ENCODE measurements around the gene RADX. TPM values are rescaled to one million over a fixed set of nuclear protein-coding genes. Genes with fewer than 3 reads are reported as not detected.

Gene RADX
- total RNA-seq, 2 experiments from 2014 or later: 6.9 to 7.4 TPM

DNA sequence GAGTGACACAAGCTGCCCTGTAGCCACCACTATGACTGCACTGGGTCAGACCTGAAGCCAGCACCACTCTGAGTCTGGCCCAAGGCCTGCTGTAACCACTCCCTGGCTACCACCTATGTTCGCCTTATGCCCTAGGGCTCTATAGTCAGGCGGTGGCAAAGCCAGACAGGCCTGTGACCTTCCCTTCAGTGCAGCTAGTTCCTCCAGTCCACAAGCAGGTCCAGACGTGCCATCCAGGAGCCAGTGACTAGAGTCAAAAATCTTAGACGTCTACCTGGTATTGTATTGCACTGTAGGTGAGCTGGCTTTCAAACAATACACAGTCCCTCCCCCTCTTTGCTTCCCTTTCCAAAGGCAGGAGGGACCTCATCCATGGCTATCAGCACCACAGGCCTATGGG, 60.7 kb downstream of the RADX start:
- POLR2A ChIA-PET: no interaction called here
- CTCF ChIA-PET: no interaction called here

DNA sequence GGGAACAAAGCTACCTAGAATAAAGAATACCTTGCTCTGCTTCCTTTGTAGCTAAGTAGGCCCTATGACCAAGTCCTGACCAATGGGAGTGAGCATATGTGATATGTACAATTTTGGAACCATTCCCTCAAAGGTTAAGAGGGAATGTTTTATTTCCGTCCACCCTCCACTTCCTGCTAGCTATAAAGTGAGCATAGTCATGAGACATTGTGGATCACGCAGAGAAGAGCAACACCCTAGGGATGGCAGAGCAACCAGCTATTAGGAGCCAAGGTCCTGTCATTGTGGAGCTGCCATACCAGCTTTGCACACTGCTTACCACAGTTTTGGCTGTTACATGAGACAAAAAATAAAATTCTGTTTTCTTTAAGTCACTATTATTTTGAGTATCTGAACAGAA, 68.9 kb downstream of the RADX start:
- ChIA-PET POLR2A (no interaction called here), CTCF (interaction anchor here (0.6 kb wide), 1 partner anchor 307 kb away, joined by 3 read pairs; no protein-coding TSS in a partner anchor)

DNA sequence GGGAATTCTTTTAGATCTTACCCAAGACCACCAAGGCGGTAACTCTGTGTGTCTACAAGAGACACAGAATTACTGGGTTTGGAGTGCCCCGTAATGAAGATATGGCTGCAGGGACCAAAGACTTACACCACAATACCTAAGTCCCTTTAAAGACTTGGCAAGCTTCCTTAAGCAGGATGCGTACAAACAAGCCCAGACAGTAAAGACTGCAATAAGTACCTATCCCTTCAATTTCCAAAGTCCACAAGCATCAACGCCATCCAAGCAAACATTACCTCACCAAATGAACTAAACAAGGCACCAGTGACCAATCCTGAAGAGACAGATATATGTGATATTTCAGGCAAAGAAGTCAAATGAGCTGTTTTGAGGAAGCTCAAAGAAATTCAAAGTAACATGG, 72.4 kb downstream of the RADX start:
- CTCF ChIA-PET: no interaction called here
- POLR2A ChIA-PET: no interaction called here

DNA sequence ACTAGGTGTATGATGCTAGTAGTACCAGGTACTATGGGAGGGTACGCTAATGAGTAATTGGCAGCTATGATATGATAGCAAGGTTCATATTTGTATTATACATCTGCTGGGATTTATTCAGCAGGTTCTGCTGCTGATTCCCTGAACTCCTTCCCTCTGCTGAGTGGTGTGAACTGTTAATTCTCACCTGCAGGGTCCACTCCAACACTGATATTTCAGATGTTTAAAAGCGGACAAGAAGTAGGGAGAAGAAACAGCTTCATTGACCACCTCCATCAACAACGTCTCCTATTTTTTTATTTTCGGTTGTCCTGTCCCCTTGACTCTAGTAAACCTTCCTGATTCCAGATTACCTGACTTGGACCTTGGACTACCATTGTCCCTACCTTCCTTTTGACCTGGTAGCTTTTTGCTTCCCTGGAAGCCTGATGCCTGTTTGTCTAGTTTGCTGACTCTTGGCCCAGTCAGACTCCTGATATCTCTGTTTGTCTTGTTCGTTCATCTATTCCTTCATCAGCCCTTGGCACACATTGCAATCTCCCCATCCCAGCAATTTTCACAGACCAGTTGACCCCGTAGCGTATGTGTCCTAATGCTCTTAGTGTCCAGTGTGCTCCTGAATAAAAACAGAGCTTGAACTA, 80.8 kb downstream of the RADX start:
- CTCF ChIA-PET: no interaction called here
- POLR2A ChIA-PET: no interaction called here

DNA sequence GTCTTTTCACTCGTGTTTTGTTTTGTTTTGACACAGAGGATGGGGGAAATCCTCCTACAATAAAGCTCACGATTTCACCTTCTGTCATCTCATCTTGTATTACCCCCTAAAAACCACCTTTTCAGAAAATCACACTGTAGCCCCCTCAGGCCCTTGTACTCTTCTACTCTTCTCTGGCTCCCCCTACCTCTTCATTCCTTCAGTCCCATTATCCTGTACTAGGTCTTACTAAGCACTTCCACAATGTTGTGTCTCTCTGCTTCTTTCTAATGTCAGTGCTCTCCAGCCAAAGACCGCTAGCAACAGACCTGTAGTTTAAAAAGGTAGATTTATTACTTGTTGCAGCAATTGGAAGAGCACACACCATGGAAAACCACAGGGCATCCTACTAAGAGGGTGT, 84.7 kb downstream of the RADX start:
- POLR2A ChIA-PET: no interaction called here
- CTCF ChIA-PET: no interaction called here

DNA sequence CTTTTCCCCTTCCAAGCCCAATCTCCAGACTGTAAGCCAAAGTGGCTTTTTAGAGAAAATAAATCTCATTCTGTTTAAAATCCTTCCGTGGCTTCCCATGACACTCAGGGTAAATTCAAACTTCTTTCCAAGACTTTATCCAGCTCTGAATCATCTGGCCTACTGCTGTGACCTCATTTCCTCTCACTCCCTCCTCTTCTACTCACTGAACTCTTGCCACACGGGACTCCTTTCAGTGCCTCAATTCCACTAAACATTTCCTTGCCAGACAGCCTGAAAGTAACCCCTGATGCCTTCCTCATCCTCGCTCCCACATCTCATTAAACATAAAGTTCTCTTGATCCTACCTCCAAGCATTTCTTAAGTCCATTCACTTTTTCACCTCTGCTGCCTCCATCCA, 86.9 kb downstream of the RADX start:
- ChIA-PET CTCF (no interaction called here), POLR2A (no interaction called here)

DNA sequence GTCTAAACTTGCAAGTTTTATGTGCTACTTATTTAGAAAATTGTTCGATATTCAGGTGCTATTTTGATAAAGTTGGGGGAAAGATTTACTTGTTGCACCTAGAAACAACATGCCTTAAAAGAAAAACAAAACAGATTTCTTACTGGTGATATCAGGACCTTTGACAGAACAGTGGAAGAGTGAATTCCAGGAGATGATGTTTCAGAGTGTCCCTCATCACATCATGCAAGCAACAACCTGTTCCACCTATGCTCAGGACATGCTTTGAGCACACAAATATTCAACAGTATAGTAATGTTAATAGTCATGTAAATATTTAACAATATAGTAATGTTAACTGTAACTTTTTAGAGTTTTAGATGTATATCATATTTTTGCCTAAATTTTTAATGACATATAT, 90.9 kb downstream of the RADX start:
- POLR2A ChIA-PET: no interaction called here
- CTCF ChIA-PET: no interaction called here

DNA sequence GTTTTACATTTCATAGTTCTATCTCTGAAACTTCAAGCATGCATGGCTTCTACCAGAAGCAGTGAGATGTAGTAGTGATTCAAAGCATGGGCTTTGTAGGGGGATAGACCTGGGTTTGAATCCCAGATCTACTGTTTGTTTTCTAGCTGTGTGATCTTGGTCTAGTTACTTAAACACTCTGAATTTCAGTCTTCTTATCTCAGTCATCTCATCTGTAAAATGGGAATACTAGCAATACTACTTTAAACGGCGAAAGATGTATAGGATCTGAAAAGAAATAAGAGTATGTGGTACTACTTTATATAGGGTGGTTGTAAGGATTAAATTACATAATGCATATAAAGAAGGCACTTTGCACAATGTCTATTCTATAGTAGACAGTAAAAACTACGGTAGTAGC, 94.7 kb downstream of the RADX start:
- ChIA-PET CTCF (no interaction called here), POLR2A (no interaction called here)

DNA sequence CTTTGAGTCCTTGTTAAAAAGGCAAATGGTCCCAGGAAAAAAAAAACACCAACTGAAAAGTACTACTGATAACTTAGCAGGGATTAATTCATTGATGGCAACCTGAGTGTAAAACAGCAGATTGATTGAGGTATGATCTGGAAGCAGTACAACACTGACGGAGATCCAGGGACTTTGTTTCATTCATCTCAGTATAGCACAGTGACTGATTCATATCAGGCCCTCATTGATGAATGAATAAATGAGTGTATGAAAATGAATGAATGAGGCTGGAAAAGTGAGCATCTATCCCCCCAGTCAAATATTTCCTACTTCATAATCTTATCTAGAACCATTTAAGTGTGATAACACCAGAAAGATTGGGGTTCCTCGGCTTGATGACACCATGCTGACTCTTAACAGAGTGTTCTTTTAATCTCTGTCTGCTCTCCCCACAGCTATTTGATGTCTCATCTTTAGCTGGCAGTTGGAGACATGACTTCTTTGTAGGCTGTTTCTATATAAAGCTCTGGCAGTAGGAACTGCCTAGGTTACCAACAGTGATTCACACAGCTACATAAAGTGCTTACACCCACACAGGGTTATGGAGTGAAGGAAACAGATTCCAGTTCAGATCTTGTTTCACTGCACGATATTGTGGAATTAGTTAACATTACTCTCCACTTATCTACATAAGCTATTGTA, 96.1 kb downstream of the RADX start:
- POLR2A ChIA-PET: no interaction called here
- CTCF ChIA-PET: no interaction called here

DNA sequence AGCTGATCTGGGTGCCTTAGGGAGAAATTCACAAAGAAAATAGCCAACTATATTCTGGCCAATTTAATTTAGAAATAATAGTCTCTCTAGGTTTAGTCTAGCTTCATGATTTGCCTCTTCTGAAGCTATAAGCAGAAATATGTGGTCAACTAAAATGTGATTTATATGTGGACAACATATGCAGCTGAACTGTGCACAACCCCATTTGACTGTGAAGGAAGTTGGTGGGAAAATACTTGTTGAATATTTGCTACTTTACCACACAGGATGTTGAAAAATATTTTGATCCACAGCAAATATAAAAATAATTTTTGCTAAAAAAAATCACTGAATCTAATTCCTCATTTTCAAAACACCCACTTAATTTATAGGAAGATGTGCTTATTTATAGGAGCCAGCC, 99.0 kb downstream of the RADX start:
- ChIA-PET POLR2A (no interaction called here), CTCF (no interaction called here)

DNA sequence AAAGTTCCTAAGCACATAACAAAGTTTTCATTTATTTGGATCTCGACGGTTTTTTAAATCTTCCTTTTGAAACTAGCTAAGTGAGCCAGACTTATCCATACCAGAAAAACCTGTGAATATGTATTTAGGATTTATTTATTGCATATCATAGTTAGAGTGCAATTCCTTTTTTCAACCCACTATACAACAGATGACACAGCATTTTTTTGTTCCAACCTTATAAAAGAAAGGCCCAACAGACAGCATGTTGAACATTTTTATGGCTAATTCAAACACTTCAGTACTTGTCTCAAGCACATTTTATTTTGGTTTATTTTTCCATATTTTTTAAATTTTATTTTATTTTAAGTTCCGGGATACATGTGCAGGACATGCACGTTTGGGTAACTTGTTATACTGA, 99.6 kb downstream of the RADX start:
- ChIA-PET CTCF (no interaction called here), POLR2A (no interaction called here)

DNA sequence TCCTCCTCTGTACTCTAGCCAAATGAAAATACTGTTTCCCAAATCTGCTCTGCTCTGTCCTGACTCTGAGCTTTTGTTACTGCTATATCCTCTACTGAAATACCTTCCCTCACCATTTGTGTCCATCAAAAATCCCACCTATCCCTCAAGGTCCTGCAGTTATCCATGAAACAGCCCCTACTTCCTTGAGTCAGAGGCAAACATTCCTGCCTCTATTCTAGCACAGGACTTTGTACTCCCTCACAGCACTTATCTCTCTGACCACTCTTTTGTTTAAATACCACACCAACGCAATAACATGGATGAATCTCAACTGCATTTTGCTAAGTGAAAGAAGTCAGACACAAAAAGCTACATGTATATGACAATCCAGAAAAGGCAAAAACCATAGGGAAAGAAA, 104.2 kb downstream of the RADX start:
- CTCF ChIA-PET: no interaction called here
- POLR2A ChIA-PET: no interaction called here

DNA sequence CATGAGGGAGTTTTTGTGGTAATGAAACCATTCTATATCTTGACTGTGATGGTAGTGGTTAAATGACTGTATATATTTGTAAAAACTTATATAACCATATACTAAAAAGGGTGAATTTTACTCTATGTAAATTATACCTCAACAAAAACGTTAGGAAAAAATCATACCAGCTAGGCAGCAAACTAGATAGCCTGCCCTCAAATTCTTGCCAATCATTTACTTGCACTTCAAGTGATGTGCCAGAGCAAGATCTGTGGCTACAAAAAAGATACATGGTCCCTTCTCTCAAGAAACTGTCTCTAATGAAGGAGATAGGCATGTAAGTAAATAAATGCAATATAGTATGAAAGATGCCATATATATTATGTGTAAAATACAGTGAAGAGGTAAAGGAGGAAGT, 104.7 kb downstream of the RADX start:
- POLR2A ChIA-PET: no interaction called here
- CTCF ChIA-PET: no interaction called here

DNA sequence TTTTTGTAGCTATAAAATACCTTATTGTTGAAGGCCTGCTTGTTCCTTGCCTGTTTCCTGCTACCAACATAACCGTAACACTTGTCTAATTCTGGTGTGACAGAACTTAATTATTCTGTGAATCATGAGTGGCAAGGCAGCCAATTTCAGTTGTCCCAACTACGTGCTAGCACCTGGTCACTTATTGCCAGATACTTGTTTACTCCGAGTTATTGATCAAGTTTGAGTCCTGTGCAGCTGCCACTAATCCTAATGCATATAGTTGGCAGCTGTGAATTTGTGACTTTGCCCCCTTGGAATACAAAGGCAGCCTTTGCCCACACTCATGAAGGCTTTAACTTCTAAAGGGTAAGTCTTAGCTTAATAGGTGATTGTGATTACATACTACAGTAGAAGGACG, 106.9 kb downstream of the RADX start:
- POLR2A ChIA-PET: no interaction called here
- CTCF ChIA-PET: no interaction called here

DNA sequence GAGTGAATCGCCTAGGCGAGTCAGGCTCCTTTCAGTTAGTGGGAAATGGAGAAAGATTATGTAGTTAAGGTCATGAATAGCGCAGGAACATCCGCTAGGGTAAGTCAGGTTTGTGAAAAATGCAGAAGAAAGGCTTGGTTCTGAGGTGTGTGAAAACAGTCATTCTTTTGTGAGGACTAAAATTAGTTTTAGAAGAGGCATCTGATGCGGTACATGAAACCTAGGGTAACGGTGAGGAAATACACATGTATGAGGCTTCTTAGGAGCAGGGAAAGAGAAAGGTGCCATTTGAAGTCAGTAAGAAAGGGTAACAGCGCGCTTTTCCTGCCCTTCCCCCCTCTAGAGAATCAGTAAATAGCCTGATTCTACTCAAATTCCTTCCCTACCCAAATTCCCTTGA, 114.2 kb downstream of the RADX start:
- CTCF ChIA-PET: no interaction called here
- POLR2A ChIA-PET: no interaction called here

DNA sequence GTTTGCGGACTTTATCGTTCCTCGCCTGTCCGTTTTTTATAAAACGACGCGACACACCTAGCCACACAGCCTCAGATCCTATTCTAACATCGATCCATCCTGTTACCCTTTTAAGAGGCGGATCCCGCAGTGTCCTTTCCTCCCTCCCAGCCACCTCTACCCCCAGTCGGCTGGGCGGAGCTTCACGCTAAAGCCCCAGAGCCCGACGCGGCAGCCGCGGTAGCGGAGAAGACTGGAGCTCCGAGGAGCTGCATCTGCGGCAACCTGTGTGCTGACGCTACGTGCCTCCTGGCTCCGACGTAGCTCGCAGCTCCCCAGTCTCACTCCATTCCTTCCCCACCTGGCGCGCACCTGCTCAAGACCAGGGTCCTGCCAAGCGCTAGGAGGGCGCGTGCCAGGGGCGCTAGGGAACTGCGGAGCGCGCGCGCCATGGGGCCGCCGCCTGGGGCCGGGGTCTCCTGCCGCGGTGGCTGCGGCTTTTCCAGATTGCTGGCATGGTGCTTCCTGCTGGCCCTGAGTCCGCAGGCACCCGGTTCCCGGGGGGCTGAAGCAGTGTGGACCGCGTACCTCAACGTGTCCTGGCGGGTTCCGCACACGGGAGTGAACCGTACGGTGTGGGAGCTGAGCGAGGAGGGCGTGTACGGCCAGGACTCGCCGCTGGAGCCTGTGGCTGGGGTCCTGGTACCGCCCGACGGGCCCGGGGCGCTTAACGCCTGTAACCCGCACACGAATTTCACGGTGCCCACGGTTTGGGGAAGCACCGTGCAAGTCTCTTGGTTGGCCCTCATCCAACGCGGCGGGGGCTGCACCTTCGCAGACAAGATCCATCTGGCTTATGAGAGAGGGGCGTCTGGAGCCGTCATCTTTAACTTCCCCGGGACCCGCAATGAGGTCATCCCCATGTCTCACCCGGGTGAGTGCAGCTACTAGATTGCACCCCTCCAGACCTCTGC, 115.0 kb downstream of the RADX start, which contains the start of gene RNF128:
Gene RNF128, plus strand, starts transcription at position 217 of the 953 bp plus-strand sequence. Its CDS starts 213 bp downstream, at position 430.
- ChIA-PET CTCF (no interaction called here), POLR2A (no interaction called here)

DNA sequence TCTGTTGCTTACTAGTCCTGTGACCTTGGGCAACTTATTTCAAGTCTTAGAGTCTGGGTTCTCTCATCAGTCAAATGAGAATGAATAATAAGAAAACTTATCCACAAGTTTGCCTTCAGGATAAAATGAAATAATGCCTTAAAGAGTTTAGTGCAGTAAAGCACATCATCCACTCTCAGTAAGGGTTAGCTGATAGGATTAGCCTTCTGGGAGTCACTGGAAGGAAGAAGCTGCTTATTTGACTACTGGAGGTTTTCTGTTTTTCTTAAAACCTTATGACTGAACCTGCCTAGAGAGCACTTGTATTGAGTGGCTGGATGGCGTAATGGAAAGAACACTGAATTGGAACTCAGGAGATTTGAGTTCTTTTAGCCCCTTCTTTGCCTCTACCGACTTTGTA, 116.6 kb downstream of the RADX start:
- ChIA-PET CTCF (no interaction called here), POLR2A (no interaction called here)
